Erythroblast (primary cell): ENCODE measurements around the gene NOSTRIN.

Experiments
- GATA1 ChIP-seq: IDR thresholded peaks from 2 replicates; pipeline ENCODE4 v1.6.1; 2011; ENCODE audit warnings: low read depth, mild to moderate bottlenecking, control low read depth, low read length, moderate library complexity
- POLR2A ChIP-seq: IDR thresholded peaks from 2 replicates; pipeline ENCODE4 v1.6.1; 2011; ENCODE audit warnings: mild to moderate bottlenecking, low read length

DNA sequence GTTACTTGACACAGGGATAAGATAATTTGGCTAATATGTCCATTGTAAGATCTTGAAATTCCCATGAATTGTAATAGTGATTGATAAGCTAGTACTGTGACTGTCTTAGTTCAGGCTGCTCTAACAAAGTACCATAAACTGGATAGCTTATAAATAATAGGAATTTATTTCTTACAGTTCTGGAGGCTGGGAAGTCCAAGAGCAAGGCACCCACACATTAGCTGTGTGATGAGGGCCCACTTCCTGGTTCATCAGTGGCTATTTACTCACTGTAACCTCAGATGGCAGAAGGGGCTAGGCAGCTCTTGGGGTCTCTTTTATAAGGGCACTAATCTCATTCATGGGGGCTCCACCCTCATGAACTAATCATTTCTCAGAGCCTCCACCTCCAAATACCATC lies 28.5 kb downstream of the NOSTRIN start:
- TF ChIP-seq POLR2A (no peak), GATA1 (no peak)
